Panc1 (cell line): Measurements from ENCODE around the gene PRKCD.

Experiments
- CTCF ChIP-seq: fragments of 450-650 bp; IDR thresholded peaks from 2 replicates; pipeline ENCODE4 v1.5.1; 2017; ENCODE audit warnings: mild to moderate bottlenecking
- POLR2AphosphoS5 ChIP-seq: IDR thresholded peaks from 2 replicates; pipeline ENCODE4 v1.6.1; 2012; ENCODE audit warnings: mild to moderate bottlenecking, low read depth, low read length, moderate library complexity
- REST ChIP-seq, 2 experiments: IDR thresholded peaks; 2 replicates each; pipeline ENCODE4 v1.6.1; 2011 to 2012; ENCODE audit warnings: low read depth in 2 of 2, control low read depth in 1 of 2, low read length in 1 of 2, mild to moderate bottlenecking in 1 of 2, moderate library complexity in 1 of 2; ENCODE audit not compliant: insufficient read depth in 1 of 2
- SIN3A ChIP-seq: IDR thresholded peaks from 2 replicates; pipeline ENCODE4 v1.6.1; 2012; ENCODE audit warnings: low read depth, mild to moderate bottlenecking, low read length, moderate library complexity, borderline replicate concordance; ENCODE audit not compliant: insufficient read depth
- TCF7L2 ChIP-seq: IDR thresholded peaks from 2 replicates; pipeline ENCODE4 v1.6.1; 2011; ENCODE audit warnings: mild to moderate bottlenecking, low read depth, low read length, inconsistent platforms

- TF ChIP-seq CTCF (no peak), POLR2AphosphoS5 (no peak), TCF7L2 (no peak), REST (IDR thresholded peaks at IDR 0.05; ENCODE audit: insufficient read depth in 1 of 2, low read depth in 2 of 2, low read length in 1 of 2) (no peak), SIN3A (no peak)
Observed at GRCh38 chr3:53195066-53195450, 34.0 kb downstream of the PRKCD start.
